Measurements from ENCODE around the gene GJA4.

Gene GJA4

DNA sequence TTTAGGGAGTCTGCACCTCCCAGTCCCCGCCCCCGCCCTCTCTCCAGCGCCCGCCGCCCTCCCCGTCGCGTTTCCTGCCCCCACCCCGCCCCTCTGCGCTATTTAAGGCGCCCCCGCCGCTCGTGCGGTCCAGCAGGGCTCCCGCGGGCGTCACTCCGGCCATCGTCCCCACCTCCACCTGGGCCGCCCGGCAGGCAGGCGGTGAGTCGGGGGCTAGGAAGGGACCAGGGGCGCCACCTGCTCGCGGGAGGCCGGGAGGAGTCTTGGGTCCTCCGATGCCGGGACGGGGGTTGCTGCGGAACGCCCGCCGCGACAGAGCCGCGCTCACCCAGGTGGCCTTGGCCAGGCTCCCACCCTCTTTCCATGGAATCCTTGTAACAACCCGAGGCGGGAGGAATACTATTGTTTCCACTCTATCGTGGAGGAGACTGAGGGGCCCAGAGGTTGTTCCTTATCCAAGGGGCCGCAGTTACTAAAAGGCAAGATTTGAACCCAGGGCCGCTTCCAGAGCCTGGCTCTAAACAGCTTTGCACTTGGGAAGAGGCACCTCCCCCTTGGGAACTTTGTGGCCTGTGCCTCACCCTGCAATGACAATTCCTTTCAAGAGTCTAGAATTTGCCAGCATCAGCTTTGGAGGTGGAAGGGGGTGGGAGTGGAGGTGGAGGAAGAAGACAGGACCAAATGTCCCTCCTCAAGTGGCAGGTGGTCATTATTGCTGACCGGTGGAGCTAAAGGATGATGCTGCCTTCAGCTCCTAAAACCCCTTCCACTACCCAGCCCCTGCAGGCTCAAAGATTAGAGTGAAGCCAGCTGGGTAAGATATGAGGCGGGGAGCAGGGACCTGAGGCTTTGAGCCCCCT lies at the start of gene GJA4:
Gene GJA4 (plus strand): TSS at position 132 of the 860 bp plus-strand sequence. CDS start 1,215 bp downstream, outside the sequence.
- no peak for DNase-seq

DNA sequence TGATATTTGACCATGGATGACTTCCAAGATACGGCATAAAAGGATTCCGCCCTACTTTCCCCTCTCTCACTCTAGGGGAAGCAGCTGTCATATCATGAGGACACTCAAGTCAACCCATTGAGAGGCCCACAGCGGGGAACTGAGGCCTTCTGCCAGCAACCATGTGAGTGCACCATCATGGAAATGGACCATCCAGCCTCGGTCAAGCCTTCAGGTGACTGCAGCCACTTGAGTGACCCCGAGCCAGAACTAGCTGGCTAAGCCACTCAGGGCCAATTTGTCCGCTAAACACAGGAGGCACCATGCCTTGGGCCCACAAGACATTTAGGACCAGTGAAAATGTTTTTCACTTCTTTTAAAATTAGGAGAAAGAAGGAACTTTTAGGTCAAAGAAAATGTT lies 49.0 kb upstream of the GJA4 start:
- DNase-seq: no peak

DNA sequence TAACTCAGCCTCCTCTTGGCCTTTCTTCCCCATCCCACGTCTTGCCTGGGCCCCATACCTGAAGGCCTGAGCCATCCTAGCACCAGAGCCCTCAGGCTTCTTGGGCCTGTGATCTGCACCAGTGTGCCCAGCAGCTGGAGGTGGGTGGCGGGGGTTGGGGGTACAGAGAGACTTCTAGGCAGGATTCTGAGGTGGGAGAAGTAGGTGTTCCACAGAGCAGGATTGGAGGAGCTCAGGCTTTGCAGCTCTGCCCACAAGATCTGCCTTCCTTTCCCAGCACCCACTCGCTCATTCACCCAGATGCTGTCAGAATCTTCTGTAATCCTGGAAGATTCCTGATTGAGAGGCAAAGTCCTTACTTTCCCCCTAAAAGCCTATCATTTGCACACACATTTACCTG lies 47.9 kb upstream of the GJA4 start:
- DNase-seq: no peak

DNA sequence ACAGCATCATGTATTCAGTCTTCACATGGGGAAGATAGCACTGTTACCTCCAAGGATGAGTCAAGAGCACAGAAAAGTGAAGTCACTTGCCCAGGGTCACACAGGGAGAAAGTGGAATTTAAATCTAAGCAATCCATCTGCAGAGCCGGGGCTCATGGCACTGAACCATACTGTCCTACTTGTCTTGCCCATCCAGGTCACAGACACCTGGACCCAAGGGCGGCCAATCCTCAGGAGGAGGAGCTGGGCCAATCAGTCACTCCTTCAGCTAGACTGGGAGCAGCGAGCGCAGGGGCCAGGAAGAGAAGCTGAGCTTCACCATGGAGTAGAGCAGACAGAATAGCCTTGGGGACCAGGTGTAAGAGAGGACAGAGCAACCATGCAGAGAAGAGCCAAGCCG lies 47.1 kb upstream of the GJA4 start:
- no peak for DNase-seq

DNA sequence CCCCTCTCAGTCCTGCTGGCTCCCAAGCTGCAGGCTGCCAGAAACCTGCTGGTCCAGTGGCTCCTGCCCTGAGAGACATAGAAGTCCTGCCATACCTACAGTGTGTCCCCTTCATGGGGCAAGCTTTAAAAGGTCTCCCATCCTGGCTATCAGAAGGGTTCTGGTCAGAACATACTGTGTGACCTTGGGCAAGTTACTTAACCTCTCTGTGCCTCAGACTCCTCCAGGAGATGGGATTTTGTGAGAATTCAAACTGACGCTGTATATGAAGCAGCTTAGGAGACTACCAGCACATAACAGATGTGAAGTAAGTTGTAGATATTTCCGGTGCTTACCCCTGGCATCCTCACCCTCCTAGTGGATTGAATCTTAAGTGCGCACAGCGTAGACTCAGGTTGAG lies 46.7 kb upstream of the GJA4 start:
- DNase-seq: no peak

DNA sequence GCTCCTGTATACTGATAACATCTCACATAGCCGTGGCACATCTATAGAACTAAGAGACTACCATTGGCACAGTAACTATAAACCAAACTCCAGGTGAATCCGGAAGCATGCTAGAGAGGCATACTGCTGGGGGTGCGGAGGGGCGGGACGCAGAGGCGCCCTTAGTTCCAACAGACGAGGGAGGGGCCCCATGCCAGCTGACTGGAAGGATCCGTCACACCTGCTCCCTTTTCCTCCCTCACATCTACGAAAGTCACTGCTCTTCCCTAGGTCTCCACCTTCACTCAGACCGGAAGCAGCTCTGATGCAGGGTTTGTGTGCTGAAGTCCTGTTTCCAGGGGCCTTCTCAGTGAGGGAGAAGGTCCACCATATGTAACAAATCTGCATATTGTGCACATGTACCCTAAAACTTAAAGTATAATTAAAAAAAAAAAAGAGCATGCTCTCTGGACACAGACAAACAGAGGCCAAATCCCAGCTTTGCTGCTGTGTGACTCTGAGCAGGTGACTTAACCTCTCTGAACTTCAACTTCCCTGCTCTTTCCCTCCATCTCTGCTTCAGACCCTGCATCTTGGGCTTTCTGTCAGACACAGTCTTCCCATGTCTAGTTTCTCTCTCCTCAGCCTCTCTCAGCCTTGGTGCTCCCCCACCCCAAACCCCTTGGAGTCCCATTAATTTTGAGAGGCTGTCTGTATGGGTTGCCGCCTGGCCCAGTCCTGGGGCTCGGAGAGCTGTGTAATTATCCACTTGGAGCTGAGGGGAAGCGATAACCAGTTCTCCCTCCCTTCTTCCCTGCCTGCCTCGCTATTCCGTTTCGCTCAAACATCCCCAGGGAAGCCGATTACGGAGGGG lies 45.8 kb upstream of the GJA4 start:
- DNase-seq: no peak

DNA sequence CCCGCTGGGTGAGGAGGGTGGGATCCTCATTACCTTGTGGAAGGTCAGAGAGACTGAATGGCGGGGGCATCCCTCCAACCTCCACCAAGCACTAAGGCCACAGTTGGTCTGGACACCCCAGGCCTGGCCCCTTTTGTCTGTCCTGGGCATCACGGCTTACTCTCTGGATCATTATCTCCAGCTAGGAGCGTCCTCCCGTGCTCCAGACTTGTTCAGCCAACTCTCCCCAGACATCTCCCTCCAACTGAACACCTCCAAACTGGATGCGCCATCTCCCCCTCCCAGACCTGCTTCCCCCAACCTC lies 45.2 kb upstream of the GJA4 start:
- no peak for DNase-seq

DNA sequence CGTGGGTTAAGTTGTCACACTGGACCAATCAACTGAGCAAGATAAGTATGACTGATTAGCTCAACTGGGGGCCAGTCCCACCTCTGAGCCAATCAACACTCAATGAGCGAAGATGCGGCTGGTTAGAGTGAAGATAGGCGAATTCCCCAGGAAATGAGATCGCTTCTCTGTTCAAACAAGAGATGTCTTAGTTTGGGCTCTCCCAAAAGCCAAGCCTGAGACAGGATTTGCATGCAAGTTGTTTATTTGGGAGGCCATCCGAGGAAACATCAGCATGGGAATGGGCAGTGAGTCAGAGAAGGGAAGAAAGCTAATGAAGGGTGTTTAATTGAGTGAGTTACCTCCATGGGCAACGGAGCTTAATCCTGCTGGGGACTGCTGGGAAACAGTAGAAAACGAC lies 42.8 kb upstream of the GJA4 start:
- no peak for DNase-seq

DNA sequence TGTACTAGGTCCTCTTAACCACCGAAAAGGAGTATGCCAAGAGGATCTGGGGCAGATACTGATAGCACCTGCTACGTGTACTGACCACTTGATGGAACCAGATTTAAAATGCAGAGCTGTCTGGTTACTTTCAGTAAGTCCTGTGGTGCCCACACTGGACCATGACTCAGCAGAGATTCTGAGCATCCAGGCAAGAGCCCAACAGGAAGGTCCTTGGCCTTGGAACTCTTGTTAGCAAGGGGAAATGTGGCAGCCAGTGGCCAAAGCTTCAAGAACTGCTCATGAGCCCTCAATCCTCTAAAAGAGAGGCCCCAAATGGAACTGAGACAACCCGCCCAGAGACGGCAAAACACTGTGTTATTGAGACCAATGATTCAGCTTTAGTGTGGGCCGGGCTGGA lies 42.2 kb upstream of the GJA4 start:
- no peak for DNase-seq

DNA sequence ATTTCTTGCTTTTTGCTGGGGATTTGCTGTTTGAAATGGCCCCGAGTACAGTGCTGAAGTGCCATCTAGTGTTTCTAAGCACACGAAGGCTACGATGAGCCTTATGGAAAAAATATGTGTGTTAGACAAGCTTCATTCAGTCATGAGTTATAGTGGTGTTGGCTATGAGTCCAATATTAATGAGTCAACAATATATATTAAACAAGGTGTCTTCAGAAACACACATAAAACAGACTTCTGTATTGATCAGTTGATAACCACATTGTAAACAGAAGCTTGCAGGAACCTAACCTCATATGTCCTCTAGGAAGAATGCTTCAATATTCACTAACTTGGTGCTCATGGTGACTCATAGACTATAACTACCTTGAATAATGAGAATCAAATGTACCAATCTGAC lies 39.6 kb upstream of the GJA4 start:
- DNase-seq: no peak

DNA sequence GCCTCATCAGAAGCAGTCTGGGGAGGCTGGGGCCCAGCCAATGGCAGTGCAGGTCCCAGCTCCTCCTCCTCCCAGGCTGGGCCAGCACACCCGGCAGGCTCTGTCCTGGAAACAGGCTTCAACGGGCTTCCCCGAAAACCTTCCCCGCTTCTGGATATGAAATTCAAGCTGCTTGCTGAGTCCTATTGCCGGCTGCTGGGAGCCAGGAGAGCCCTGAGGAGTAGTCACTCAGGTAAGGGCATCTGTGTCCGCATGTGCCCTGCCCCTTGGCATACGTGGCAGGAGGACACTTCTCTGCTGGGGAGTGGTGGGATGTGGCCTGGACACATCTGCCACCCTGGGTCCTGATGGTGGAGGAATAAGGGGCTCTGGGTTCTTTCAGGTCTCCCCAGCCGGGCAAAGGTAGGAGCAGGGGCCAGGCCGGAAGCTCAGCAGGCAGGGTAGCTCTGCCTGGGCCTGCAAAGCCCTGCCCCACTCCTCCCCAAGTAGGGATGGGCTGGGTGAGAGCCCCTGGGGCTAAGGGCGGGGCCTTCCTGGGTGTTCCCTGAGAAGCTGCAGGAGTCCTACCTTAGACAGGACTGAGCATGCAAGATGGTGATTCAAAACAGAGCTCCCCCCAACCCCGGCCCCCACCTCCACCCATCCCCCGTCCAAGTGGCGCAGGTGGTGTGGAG lies 37.7 kb upstream of the GJA4 start, which contains the start of gene GJB5:
Gene GJB5 (plus strand): TSS at position 84 of the 674 bp plus-strand sequence. CDS start 2,284 bp downstream, outside the sequence.
- DNase-seq: no peak

DNA sequence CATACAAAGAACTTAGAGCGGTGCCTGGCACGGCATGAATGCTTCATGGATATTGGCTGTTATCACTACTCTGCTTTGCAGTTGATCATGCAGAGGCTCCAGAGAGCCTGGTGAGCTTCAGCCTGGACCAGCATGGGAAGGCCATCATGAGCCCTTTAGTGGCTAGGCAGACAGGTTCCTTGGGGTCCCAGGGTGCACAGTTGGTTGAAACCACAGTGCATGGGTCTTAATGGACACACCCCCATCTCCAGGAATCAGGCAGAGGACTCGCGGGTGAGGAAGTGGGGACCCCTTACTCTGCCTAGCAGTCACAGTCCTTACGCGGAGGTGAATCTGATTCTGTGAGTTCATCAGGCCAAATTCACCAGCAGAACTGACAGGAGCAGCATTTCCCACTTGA lies 36.8 kb upstream of the GJA4 start:
- no peak for DNase-seq

DNA sequence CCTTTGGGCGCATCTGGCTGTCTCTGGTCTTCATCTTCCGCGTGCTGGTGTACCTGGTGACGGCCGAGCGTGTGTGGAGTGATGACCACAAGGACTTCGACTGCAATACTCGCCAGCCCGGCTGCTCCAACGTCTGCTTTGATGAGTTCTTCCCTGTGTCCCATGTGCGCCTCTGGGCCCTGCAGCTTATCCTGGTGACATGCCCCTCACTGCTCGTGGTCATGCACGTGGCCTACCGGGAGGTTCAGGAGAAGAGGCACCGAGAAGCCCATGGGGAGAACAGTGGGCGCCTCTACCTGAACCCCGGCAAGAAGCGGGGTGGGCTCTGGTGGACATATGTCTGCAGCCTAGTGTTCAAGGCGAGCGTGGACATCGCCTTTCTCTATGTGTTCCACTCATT lies 35.4 kb upstream of the GJA4 start:
- no peak for DNase-seq

DNA sequence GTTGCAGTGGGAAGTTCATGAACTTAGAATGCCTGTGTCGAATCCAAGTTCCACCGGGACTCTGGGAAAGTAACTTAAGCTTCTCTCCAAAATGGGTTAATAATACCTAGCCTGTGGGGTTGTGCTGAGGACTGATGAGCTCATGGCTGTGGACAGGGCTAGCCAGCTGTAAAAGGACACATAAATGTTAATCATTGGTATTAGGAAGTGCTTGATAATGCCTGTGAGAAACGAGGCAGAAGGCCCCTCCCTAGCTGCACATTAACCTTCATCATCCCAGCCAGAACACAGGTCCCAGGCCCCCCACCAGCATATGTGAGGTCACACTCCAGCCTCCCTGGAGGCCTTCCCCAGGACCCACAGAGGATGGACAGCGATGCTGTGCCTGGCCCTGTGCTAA lies 34.0 kb upstream of the GJA4 start:
- DNase-seq: no peak

DNA sequence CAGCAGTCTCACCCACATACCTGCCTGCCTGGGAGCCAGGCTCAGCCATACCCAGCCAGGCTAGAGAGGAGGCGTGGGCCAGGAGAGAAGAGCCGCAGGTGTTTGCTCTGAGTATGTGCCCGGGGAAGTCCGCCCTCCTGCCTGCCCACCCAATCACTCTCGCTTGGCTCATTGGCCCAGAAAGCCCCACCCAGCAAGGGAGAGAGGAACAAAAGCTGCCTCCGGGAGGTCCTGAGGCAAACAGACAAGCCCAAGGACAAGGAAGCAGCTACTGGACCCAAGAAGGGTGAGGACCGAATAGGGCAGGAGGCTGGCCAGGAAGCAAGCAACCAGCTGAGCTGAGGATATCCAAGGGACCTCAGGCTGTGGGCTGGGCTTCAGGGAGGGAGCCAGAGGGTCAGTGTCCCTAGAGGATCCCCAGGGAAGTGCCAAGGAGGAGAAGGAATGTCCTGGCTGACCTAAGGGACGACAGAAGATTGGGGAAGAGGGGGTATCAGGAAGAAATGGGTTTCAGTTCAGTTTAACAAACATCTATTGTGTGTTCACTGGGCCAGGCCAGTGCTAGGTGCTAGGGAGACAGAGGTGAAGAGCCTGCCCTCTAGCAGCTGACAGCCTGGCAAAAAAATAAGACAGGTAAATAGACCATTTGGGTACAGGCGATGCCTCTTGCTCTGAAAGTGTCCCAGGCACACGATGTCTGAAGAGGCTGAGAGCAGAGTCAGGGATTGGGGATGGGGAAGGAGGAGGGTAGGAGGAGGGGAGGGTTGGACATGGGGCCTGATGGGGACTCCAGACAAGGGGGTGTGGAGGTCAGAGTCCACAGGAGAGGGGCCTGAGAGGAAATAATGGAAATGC lies 33.1 kb upstream of the GJA4 start, which contains the start of gene GJB4:
Gene GJB4 (plus strand): TSS at position 238 of the 855 bp plus-strand sequence. CDS start 1,515 bp downstream, outside the sequence.
- DNase-seq: no peak

DNA sequence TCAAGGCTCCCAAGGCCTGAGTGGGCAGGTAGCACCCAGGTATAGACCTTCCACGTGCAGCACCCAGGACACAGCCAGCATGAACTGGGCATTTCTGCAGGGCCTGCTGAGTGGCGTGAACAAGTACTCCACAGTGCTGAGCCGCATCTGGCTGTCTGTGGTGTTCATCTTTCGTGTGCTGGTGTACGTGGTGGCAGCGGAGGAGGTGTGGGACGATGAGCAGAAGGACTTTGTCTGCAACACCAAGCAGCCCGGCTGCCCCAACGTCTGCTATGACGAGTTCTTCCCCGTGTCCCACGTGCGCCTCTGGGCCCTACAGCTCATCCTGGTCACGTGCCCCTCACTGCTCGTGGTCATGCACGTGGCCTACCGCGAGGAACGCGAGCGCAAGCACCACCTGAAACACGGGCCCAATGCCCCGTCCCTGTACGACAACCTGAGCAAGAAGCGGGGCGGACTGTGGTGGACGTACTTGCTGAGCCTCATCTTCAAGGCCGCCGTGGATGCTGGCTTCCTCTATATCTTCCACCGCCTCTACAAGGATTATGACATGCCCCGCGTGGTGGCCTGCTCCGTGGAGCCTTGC lies 31.5 kb upstream of the GJA4 start:
- DNase-seq: no peak

DNA sequence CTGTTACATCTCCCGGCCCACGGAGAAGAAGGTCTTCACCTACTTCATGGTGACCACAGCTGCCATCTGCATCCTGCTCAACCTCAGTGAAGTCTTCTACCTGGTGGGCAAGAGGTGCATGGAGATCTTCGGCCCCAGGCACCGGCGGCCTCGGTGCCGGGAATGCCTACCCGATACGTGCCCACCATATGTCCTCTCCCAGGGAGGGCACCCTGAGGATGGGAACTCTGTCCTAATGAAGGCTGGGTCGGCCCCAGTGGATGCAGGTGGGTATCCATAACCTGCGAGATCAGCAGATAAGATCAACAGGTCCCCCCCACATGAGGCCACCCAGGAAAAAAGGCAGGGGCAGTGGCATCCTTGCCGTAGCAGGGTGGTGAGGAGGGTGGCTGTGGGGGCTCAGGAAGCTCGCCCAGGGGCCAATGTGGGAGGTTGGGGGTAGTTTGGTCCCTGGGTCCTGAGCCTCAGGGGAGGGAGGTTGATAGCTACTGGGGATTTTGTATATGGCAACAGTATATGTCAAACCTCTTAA lies 31.0 kb upstream of the GJA4 start:
- no peak for DNase-seq

DNA sequence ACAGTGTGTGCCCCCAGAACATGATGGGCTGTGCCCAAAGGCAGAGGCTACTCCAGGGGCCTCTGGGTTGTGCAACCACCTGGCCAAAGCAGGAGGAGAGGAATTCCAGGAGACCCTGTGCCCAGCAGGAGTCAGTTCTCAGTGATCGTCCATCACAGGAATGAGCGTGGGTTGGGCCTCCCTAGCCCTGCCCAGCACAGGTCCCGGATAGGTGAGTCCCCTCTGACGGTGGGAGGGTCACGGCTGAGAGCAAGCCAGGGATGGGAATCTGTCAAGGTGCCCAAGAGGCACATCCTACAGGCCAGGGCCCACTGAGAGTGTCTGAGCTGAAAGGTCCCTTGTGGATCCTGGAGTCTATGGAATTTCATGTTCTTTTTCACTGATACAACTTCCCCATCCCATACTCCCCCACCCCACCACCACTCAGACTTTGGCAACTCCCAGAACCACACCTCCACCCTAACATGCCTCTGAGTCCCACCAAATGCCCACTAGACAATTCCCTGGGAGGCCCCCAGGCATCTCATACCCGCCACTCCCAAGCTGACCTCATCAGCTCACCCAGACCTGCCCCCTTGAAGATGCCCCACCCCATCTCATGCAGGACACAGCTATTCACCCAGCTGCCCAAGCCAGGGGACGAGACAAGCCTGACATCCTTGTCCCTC lies 30.2 kb upstream of the GJA4 start:
- no peak for DNase-seq

DNA sequence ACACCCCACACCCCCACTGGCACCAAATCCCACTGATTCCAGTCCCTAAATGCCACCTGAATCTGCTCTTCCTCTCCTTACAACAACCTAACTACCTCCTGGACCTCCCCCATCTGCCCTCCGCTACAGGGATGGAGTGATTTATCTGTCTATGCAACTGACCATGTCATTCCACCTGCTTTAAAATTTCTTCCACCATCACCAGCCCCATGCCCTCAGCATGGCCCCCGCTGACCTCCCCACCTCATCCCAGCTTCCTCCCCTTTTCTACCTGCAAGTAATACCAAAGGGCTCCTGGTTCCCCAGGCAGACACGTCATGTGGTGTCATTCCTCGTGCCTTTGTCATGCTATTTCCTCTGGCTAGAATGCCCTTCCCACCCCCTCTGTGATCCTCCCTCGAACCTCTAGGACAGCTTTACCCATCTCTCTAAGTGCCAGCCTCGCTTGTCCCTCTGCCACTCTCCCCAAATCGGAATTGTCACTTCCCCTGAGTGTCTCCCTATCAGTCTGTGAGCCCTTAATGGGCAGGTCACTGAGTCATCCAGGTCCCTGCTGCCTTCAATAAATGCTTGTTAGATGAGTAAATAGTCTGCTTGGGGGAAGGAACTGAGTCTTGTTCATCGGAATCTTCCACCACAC lies 29.5 kb upstream of the GJA4 start:
- DNase-seq: no peak

DNA sequence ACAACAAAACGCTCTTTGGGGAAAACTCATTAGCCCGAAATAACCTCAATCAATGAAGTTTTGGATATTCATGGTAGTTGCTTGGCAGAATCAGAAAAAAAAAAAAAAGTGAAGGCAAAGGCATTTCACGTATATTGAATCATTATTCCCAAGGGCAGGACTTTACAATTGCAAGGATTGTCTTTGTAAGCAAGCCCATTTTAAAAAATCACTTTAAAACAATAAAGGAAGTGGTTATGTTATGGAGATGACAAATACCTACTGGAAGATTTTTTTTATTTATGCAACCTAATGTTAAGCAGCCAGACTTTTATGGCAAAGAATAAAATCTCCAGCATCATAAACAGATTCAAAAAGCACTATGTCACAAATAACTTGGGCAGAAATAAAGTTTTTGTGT lies 23.9 kb upstream of the GJA4 start:
- DNase-seq: no peak

Measured in NCI-H2081 (cell line).